OCI-LY7 (cell line): ENCODE measurements around the gene LRBA. TPM values are rescaled to one million over a fixed set of nuclear protein-coding genes. Genes with fewer than 3 reads are reported as not detected.

Experiments used
- BruUV-seq: library from RNA; stranded (reverse); fragments of 400-500 nt; replicated peaks from 2 replicates; lab custom pipeline; 2021; lab: Mats Ljungman, UMichigan
- CTCF ChIA-PET: fragments of 300-600 bp; sonication (Branson Sonifier 250); formaldehyde crosslinking; loops from one replicate; lab custom pipeline; 2022; ENCODE audit warnings: antibody characterized with exemption; ENCODE audit not compliant: unreplicated experiment; lab: Charles Lee
- POLR2A ChIA-PET: fragments of 300-600 bp; sonication (Branson Sonifier 250); formaldehyde crosslinking; loops from one replicate; lab custom pipeline; 2022; ENCODE audit warnings: antibody characterized with exemption; lab: Charles Lee
- DNase-seq: peaks from one replicate; pipeline ENCODE4 v3.0.0-alpha.2; 2015; ENCODE audit warnings: low spot score
- H2AFZ ChIP-seq: fragments of 200-600 bp; sonication (generic), shearing (Covaris generic); 2 replicates; pipeline ENCODE4 v1.6.1; 2014; ENCODE audit warnings: mild to moderate bottlenecking, antibody characterized with exemption, low read length, moderate library complexity
- H3K27ac ChIP-seq: fragments of 200-600 bp; sonication (generic); 2 replicates; pipeline ENCODE4 v1.5.1; 2014; ENCODE audit warnings: mixed run types, low read depth, mild to moderate bottlenecking, moderate library complexity, low read length, inconsistent platforms; ENCODE audit not compliant: poor library complexity, severe bottlenecking
- H3K36me3 ChIP-seq: fragments of 200-600 bp; sonication (generic); 2 replicates; pipeline ENCODE4 v1.6.1; 2014; ENCODE audit warnings: mild to moderate bottlenecking, antibody characterized with exemption, low read length, moderate library complexity, mixed read lengths; ENCODE audit not compliant: insufficient read depth
- H3K4me1 ChIP-seq: fragments of 200-600 bp; sonication (generic); 2 replicates; pipeline ENCODE4 v1.5.1; 2014; ENCODE audit warnings: mild to moderate bottlenecking, low read length; ENCODE audit not compliant: insufficient read depth, poor library complexity, severe bottlenecking
- H3K4me2 ChIP-seq: fragments of 200-600 bp; sonication (generic); 2 replicates; pipeline ENCODE4 v1.6.1; 2014; ENCODE audit warnings: mild to moderate bottlenecking, low read length
- H3K4me3 ChIP-seq: fragments of 200-600 bp; sonication (generic); 2 replicates; pipeline ENCODE4 v1.5.1; 2014; ENCODE audit warnings: mild to moderate bottlenecking, low read depth, low read length; ENCODE audit not compliant: poor library complexity, severe bottlenecking
- H3K79me2 ChIP-seq: fragments of 200-600 bp; sonication (generic); 2 replicates; pipeline ENCODE4 v1.6.1; 2016; ENCODE audit warnings: low read depth, mild to moderate bottlenecking, low read length, moderate library complexity, mixed read lengths; ENCODE audit not compliant: insufficient read depth
- H3K9me2 ChIP-seq: fragments of 200-600 bp; sonication (generic); 2 replicates; pipeline ENCODE4 v1.6.1; 2016; ENCODE audit warnings: mild to moderate bottlenecking, low read length, mixed read lengths; ENCODE audit not compliant: insufficient read depth
- H3K9me3 ChIP-seq: fragments of 200-600 bp; sonication (generic); 2 replicates; pipeline ENCODE4 v1.6.1; 2014; ENCODE audit warnings: mild to moderate bottlenecking, mixed run types, low read length, mixed read lengths
- H4K20me1 ChIP-seq: fragments of 200-600 bp; sonication (generic); 2 replicates; pipeline ENCODE4 v1.6.1; 2014; ENCODE audit warnings: mild to moderate bottlenecking, antibody characterized with exemption, low read length, moderate library complexity, mixed read lengths; ENCODE audit not compliant: insufficient read depth
- CTCF ChIP-seq: fragments of 200-600 bp; sonication (generic); conservative IDR thresholded peaks from 2 replicates; pipeline ENCODE4 v1.5.1; 2014; ENCODE audit warnings: mild to moderate bottlenecking, antibody characterized with exemption, low read length, moderate library complexity, mixed read lengths
- EZH2phosphoT487 ChIP-seq: fragments of 200-600 bp; sonication (generic); IDR thresholded peaks from 2 replicates; pipeline ENCODE4 v1.6.1; 2018; ENCODE audit warnings: low read depth, borderline replicate concordance, mild to moderate bottlenecking, mixed run types, antibody characterized with exemption, low read length, moderate library complexity, mixed read lengths
- intact Hi-C: fragments of 100-400 bp; cut with micrococcal nuclease; formaldehyde crosslinking; loops from one replicate; pipeline ENCODE4 v1.10.0; 2022; ENCODE audit not compliant: unreplicated experiment
- total RNA-seq, 2 experiments: library from RNA; depleted of rRNA in 1 of 2; stranded (reverse); fragments of >200 nt in 1 of 2; shearing (Covaris generic) in 1 of 2; gene quantifications; 2 replicates each; pipeline ENCODE4 v1.2.3, GENCODE V29; 2014 to 2022

The LRBA gene
- total RNA-seq, 2 experiments from 2014 or later = 60.4 to 66.7 TPM

DNA sequence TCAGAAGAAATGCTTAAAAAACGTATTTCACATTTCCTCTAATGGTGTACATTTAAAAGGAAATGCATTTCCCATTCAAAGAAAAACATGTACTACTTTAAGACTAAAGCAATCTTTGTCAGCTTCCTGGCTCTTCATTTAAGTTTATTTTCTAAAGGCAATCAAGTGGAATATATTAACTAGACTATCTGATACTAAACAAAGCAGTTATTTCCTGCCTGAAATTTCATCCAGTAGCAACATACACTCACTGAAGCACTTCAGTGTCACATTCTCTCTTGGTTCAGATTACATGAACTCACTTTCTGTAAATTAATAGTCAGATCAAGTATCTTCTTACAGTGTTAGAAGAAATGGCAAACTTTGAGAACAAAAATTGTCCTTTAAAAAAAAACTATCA, 42.5 kb downstream of the LRBA start:
- Histone ChIP-seq H3K4me2 (peak overlapping the region; percentile 19), H3K9me2 (no peaks in the 10 kb centered on the region), H3K4me3 (no peak overlapping the region), H4K20me1 (peaks cover 7% of the 10 kb centered on the region; the same call in 1 of the 2 replicates), H3K79me2 (peaks cover 74% of the 10 kb centered on the region), H3K9me3 (no peaks in the 10 kb centered on the region), H2AFZ (no peak overlapping the region), H3K27ac (no peak overlapping the region), H3K4me1 (peaks cover 13% of the 10 kb centered on the region), H3K36me3 (no peaks in the 10 kb centered on the region)
- BruUV-seq = no TSS peak
- CTCF ChIA-PET = no interaction called here
- POLR2A ChIA-PET = interaction anchor here (1.2 to 1.4 kb wide), 2 partner anchors 10 to 11 kb away, joined by 6 to 8 read pairs; no protein-coding TSS in a partner anchor
- peak; percentile 2 for DNase-seq
- TF ChIP-seq EZH2phosphoT487 = no peak
- TF ChIP-seq CTCF = no peak
- intact Hi-C loops = no loop called here

DNA sequence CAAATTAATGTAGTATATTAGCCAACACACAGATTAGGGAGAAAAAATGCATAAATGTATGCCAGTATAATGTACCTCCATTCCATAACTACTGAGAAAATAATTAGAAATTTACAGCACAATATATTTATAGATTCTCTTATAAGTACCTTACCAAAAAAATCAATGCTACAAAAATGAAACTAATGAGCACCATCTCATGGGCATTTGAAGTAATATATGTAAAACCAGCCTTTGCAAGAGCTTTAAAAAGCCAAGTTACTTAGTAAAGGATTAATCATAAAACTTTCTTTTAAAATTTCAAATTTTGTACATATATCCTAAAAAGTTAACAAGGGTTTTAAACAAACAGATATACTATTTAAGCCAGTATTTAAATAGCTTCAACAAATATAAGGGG, 43.2 kb downstream of the LRBA start:
- DNase-seq = no peak
- Histone ChIP-seq H3K4me3 (no peak overlapping the region), H3K4me2 (no peak overlapping the region), H3K9me2 (no peaks in the 10 kb centered on the region), H2AFZ (no peak overlapping the region), H3K36me3 (no peaks in the 10 kb centered on the region), H3K27ac (no peak overlapping the region), H4K20me1 (peaks cover 7% of the 10 kb centered on the region; the same call in 1 of the 2 replicates), H3K4me1 (peaks cover 13% of the 10 kb centered on the region), H3K9me3 (no peaks in the 10 kb centered on the region; the same call in 1 of the 2 replicates), H3K79me2 (peaks cover 76% of the 10 kb centered on the region)
- TF ChIP-seq EZH2phosphoT487 (no peak), CTCF (no peak)
- POLR2A ChIA-PET = interaction anchor here (0.9 to 1.4 kb wide), 3 partner anchors 9 to 38 kb away, joined by 3 to 8 read pairs (median 6); no protein-coding TSS in a partner anchor
- intact Hi-C loops = no loop called here
- no TSS peak for BruUV-seq
- CTCF ChIA-PET = no interaction called here

GRCh38 chr4:150970685-150971151, 44.4 kb downstream of the LRBA start:
- DNase-seq = no peak
- Histone ChIP-seq H2AFZ (no peak overlapping the region), H3K4me2 (no peak overlapping the region), H3K4me3 (no peak overlapping the region), H4K20me1 (peaks cover 7% of the 10 kb centered on the region; the same call in 1 of the 2 replicates), H3K79me2 (peaks cover 71% of the 10 kb centered on the region), H3K27ac (no peak overlapping the region), H3K36me3 (no peaks in the 10 kb centered on the region; the same call in 1 of the 2 replicates), H3K4me1 (peaks cover 13% of the 10 kb centered on the region), H3K9me2 (no peaks in the 10 kb centered on the region), H3K9me3 (no peaks in the 10 kb centered on the region; the same call in 1 of the 2 replicates)
- no TSS peak for BruUV-seq
- ChIA-PET CTCF (no interaction called here), POLR2A (interaction anchor here (0.7 kb wide), 1 partner anchor 9 kb away, joined by 3 read pairs; no protein-coding TSS in a partner anchor)
- no peak for TF ChIP-seq CTCF
- TF ChIP-seq EZH2phosphoT487 = no peak
- intact Hi-C loops = no loop called here
